Measurements from ENCODE around the gene ZNFX1.

ZNFX1 gene

DNA sequence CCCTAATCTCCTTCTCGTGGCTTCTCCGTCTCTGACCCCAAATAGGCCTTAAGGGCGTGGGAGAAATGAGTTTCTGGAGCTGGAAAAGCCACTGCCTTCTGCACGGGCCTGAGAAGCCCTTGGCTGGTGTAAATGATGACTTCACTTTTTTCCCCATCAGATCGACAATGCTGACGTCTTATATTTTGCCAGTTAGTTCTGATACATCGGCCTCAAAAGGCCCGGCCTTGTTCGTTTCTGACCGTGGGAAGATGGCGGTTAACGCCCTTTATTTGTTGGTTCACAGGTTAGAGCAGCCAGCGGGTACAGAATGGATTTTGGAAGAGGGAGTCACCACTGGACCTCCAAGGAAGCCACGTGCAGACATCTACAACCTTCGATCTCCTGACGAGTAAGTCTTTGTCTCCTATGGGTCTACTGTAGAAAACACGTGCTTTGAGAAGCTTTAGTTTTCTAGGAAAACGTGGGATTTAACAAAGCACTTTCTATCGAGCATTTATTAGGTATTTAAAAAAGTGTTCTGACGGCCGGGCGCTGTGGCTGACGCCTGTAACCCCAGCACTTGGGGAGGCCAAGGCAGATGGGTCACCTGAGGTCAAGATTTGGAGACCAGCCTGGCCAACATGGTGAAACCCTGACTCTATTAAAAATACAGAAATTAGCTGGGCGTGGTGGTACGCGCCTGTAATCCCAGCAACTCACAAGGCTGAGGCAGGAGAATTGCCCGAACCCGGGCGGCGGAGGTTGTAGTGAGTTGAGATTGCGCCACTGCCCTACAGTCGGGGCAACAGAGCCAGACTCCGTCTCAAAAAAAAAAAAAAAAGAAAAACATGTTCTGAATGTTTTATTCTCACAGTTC, 1.2 kb upstream of the ZNFX1 start:
- DNase-seq (ENCODE audit: low read depth) = no peak

DNA sequence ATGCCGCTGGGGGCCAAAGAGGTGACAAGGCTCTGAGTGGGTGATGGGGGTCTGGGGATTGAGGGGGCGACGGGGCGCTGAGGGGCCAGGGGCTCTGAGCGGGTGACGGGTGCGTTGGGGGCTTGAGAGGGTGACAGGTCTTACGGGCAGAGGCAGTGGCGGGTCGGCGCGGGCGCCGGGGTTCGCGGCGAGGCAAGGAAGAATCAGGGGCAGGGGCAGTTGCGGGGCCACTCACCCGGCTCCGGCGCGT, 146 bp downstream of the ZNFX1 start:
- no peak for DNase-seq (ENCODE audit: low read depth)

DNA sequence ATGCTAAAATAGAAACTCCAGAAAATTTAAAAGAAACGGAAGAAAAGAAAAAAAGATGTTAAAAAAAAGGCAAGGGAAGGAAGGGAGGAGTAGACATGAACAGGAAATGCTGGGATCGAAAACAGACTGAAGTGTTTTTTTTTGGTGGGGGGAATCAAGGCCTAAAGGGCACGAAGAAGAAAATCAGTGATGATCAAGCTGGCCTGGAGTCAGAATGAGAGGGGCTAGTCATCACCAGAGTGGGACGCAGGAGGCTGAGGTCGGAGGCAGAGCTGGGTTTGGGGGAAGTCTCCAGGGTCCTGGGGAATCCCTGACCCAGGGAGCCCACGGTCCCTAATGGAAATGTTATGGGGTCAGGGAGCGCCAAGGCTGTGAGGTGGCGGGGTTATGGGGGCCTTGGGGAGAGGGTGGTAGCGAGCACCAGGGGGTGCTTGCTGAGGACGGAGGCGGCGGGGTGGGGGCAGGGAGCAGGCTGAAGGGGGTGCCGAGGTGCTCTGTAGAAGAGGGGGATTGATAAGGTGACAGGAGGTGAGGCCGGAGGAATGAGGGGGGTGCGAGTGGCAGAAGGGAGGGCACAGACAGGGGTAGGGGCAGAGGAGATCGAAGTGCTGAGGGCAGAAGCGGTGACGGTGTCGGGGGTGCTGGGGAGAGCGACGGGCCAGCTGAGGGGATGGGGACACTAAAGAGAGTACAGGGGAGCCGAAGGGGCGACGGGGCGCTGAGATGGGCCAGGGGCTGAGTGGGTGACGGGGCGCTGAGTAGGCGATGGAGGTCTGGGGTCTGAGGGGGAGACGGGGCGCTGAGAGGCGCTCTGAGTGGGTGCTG, 684 bp downstream of the ZNFX1 start:
- DNase-seq (ENCODE audit: low read depth) = no peak

DNA sequence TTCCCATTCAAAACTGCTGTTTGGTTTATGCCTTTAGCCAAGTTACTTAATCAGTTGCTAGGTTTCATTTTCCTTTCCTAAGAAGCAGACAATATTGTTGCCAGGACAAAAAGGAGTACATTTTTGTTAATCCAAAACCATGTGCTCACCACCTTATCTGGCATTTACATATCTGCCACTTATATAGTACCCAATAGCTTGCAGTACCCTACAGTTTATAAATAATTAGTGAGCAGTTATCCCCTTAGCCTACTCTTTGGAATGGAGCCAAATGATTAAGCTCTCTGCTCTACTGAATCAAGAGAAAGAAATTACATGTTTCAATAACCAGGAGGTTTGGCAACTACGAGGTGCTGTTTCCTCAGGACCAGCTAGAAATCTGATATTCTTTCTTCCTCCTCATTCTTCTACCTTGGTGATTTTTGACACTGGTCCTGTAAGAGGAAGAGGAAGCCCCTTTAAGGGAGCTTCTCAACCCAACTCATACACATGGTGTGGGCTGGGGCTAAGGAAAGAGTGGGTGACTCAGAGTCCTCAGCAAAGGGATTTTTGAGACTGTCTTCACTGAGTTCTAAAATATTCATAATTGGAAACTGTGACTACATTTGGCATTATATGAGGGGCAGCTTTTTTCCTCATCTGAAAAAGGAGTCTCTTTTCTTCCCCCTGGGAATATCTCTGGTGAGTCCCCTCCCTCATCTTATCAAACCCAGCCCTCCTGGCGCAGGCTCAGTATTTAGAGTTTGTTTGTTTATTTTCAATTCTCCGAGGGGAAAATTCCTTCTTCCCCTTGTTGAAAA, 1.5 kb downstream of the ZNFX1 start:
- DNase-seq (ENCODE audit: low read depth) = peak; percentile 66

DNA sequence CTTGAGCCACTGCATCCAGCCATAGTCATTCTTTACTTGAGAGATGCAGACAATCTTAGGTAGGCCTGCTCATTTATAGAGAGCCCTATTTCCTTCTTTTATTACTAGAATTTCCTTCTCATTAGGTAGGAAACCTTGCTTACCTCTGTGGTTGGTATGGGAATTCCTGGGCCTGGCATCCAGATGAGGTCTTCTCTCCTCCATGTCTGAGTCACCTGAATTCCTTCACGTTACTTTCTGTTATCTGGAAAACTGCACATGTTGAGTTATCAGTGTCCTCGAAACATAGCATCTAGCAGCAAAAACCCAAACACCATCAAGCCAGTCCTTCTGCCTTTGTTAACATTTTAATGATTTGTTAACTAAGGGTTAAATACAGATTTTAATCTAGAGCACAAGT, 2.2 kb downstream of the ZNFX1 start:
- DNase-seq (ENCODE audit: low read depth) = peak; percentile 68

DNA sequence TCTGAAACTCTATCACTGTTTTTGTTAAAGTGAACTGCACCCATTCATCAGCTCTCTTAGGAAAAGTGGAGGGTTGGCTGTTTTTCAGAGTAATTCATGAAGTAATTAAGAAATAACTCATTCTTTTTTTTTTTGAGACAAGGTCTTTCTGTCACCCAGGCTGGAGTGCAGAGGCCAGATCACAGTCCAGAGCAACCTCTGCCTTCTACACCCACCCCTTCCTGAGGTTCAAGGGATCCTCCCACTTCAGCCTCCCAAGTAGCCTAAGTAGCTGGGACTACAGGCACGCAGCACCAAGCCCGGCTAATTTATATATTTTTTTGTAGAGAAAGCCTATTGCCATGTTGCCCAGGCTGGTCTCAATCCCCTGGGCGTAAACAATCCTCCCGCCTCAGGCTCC, 2.6 kb downstream of the ZNFX1 start:
- no peak for DNase-seq (ENCODE audit: low read depth)

DNA sequence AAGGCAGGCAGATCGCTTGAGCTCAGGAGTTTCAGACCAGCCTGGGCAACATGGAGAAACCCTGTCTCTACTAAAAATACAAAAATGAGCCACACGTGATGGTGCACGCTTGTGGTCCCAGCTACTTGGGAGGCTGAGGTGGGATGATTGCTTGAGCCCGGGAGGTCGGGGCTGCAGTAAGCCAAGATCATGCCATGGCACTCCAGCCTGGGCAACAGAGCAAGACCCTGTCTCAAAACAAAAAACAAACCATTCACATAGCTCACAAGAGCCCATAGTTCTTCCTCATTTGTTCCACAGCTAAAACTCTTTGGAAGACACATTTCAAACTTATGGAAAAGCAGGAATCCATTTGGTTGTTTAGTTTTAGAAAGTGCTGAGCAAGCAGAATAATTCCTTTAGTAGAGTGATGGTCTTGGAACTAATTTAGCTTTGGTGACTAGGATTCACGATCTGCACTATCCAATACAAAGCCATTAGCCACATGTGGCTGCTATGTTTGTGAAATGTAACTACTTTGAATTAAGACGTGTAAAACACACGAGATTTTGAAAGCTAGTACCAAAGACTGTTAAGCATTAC, 4.1 kb downstream of the ZNFX1 start:
- DNase-seq (ENCODE audit: low read depth) = no peak

DNA sequence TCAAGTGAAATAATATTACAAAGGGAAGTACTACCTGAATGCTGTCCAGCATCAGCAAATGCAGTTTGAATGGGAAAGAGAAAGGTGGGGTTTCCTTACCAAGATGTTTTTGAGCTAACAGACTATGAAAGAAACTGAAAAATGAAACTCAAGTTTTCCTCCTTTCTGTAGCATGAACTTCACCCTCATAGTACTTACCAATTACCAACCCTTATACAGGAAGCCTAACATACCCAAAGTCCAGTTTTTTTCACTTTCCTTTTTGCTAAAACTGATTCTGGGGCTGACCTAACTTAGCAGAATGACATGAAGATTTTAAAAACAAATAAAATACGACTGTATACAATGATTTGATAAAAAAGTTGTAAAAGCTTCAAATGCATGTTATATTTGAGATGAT, 5.2 kb downstream of the ZNFX1 start:
- no peak for DNase-seq (ENCODE audit: low read depth)

DNA sequence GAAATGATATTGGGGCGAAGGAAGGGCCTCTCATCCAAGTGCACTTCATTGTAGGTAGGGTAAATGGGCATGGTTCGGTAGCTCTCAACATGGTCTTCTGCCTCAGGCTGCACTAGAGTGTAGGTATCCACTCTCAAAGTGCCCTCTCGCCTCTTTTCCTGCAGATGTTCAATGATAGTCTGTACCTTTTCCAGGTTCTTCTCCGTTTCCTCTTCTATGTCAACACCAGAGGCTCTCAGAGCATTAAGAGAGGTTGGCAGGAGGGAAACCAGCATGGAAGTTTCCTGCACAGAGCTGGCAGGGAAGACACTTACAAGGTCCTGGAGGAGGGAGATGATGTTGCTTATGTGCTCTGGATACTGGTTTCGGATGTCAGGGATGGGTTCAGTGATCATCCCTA, 7.1 kb downstream of the ZNFX1 start:
- no peak for DNase-seq (ENCODE audit: low read depth)

DNA sequence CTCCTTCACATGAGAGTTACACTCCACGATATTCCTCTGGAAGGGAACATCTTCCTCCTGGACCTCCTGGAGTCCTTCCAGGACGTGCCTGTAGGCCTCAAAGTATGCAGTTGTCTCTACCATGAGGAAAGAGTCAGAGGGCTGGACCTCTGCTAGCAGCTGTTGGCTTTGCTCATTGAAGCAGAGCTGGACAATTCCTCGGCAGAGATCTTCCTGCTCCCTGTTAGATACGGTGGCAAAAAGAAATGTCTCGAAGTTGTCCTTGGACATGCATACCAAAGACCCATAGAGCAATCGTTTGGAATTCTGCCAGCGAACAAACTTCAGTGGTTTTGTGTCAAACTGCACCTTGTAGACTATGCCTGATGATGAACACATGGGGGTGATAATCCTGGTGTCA, 7.7 kb downstream of the ZNFX1 start:
- peak; percentile 67 for DNase-seq (ENCODE audit: low read depth)

DNA sequence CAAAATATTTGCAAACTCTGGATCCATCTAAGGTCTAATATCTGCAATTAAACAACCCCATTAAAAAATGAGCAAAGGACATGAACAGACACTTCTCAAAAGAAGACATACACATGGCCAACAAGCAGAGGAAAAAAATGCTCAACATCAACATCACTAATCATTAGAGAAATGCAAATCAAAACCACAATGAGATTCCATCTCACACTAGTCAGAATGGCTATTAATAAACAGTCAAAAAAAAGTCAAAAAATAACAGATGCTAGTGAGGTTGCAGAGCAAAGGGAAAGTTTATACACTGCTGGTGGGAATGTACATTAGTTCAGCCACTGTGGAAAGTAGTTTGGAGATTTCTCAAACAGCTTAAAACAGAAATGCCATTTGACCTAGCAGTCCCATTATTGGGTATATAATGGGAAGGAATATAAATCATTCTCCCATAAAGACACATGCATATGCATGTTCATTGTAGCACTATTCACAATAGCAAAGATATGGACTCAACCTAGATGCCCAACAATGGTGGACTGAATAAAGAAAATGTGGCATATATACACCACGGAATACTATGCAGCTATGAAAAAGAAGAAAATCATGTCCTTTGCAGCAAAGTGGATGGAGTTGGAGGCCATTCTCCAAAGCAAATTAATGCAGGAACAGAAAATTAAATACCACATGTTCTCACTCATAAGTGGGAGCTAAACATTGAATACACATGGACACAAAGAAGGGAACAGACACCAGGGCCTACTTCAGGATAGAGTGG, 9.1 kb downstream of the ZNFX1 start:
- DNase-seq (ENCODE audit: low read depth) = peak; percentile 79

DNA sequence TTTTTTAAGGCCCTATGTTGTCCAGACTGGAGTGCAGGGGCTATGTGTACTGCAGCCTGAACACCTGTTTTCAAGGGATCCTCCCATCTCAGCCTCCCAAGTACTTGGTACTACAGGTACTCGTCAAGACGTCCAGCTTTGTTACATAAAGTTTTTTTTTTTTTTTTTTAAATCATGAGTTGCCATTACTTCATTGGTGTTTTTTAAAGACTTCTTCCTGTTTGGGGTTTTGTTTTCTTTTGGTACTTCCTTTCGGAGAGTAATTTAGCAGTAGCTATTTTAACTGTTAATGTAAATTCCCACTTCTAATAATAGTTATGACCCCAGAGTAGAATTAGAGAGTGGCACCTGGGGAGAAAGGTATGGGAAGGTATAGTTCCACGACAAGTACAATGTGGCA, 10.5 kb downstream of the ZNFX1 start:
- no peak for DNase-seq (ENCODE audit: low read depth)

DNA sequence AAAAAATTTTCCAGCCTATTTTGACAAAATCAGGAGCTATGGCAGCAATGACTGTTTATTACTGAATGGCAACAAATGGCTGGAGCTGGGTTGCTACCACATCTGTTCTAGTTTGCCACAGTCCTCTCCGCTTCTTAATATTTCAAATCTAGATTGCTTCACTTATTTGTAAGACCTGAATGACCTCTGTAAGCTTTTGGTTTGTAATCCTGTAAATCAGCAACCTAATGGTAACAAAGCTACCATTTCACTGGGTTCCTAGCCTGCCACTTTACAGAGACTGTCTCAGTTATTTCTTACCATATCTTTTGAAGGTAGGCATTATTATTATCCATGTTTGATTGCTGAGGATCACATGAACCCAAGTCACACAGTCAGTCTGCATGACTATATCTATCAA, 15.4 kb downstream of the ZNFX1 start:
- no peak for DNase-seq (ENCODE audit: low read depth)

DNA sequence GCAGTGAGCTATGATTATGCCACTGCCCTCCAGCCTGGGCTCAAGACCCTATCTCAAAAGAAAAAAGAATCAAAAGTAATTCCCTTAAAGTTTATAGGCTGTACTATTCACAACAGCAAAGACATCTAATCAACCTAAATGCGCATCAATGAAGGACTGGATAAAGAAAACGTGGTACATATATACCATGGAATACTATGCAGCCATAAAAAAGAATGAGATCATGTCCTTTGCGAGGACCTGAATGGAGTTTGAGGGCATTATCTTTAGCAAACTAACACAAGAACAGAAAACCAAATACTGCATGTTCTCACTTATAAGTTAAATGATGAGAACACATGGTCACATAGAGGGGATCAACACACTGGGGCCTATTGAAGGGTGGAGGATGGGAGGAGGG, 16.7 kb downstream of the ZNFX1 start:
- no peak for DNase-seq (ENCODE audit: low read depth)

DNA sequence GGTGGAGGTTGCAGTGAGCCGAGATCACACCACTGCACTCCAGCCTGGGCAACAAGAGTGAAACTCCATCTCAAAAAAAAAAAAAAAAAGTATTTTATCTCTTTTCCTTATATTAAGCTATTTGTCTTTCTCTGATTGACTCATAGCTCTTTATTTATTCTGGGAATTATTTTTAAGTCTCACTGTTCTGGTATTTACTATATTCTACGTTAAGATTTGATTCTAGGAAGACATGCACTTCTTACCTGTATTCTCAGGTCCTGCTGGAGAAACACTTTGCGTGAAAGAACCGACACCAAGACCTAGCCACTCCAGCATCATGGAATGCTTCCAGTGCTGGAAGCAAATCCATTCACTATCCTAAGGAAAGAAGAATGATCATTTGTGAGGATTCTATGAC, 17.6 kb downstream of the ZNFX1 start:
- DNase-seq (ENCODE audit: low read depth) = no peak

DNA sequence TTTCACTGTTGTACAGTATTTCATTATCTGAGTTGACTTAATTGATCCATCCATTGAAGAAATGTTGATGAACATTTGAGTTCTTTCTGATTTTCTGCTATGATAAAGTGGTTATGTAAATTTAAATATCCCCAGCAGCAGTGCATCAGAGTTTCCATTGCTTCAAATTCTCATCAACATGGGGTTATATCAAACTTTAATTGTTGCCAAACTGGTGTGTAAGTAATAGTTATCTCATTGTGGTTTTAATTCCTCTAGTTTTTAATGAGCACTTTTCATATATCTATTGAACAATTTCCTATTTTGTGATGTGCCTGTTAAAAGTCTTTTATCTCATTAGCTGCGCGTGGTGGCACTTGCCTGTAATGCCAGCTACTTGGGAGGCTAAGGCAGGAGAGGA, 18.1 kb downstream of the ZNFX1 start:
- no peak for DNase-seq (ENCODE audit: low read depth)

DNA sequence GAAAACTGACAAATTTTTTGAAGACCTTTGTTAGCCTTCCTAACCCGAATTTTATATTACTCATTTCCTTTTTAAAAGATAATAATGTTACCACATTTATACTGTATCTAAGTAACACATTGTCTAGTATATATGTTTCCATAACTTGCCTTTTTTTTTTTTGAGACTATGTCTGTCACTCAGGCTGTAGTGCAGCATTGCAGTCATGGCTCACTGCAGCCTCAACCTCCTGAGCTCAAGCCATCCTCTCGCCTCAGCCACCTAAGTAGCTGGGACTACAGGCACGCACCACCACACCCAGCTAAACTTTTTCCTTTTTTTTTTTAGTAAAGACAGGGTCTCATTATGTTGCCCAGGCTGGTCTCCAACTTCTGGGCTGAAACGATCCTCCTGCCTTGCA, 18.6 kb downstream of the ZNFX1 start:
- no peak for DNase-seq (ENCODE audit: low read depth)

DNA sequence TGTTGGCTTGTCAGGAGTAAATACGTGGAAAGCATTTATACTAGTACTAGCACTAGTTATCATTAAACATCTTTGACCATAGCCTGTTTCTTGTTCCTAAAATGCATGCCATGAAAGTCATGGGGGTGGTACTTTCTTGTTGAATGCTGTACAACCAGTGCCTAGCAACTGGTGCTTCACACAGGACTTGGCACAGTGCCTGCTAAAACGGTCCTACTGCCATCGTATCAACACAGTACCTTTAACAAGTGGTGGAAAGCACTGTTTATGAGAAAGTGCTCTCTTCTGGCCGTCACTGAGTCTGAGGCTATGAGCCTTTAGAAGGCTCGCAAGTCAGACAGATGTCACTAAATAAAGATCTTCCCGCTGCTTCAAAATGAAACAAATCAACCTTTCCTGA, 21.6 kb downstream of the ZNFX1 start:
- DNase-seq (ENCODE audit: low read depth) = no peak

DNA sequence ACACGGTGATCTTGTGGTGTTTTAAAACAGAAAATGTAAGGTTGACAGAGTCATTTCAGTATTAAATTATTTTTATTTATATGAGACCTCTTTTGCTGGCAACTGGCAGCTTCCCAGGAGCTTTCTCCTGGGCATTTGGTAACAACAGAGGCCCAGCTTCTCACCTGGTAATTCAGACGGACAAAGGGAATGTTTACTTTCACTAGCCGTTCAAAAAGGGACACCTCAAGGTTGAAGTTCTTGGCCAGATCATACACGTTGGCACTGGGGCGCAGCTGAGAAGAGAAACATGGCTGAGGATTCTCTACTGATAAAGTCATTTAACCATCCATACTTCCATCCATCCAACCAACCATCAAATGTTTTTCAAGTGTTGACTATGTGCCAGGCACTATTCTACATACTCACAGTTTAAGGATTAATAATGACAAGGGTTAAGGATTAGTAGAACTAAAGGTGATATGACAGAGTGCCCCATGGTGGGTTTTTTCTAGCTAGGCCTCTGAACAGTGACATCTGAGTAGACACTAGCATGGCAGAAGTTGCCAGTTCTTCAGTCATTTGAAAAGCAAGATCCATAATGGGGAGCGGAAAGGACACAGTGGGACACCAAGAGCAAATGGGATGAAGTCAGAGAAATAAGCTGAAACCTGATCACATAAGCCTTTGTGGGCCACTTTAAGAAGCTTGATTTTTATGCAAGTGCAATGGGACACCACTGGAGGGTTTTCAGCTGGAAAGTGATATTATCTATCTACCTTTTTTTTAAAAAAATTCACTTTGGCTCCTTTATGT, 25.1 kb downstream of the ZNFX1 start:
- DNase-seq (ENCODE audit: low read depth) = no peak

DNA sequence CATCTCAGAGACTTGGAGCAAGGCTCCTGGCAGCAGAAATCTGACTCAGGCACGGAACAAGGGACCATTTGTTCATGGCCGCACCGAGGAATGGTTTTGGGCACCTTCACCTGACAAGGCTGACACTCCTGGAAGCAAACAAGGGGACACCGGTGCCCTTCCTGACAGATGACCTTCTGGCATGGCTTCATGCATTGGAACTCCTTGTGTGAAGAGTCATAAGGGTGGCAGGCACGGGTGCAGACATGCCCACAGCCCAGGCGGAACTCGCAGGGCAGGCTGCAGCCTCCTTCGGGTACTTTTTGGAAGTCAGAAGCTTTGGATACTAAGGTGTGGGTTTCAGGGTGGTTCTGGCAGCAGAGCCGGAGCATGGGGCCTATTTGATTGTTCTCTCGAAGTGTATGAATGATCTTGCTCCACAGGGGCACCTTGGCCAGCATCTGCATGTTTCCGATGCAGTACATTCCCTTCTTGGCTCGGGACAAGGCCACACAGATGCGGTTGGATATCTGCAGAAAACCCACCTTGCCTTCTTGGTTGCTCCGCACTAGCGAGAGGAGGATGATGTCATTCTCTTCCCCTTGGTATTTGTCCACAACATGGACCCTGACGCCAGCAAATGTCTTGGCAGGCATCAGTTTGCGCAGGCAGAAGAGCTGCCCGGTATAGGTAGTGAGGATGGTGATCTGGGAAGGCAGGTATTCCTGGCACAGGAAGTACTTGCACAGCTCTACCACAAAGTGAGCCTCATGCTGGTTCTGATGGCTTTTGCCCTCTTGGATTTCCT, 28.8 kb downstream of the ZNFX1 start:
- no peak for DNase-seq (ENCODE audit: low read depth)

Measured in amniotic epithelial cell (primary cell).